GM12891 (cell line): ENCODE measurements around the gene EPS8L3.
"Not testable (repeated sequence)": the region's sequence is repeated elsewhere in the genome, so short reads cannot be mapped to it uniquely, and the experiment has no call there.

Source experiments
- DNase-seq: peaks from one replicate; pipeline ENCODE4 v3.0.0; 2011; ENCODE audit warnings: low spot score; ENCODE audit not compliant: insufficient read length
- FAIRE-seq: peaks from 2 replicates; lab custom pipeline; 2011; peaks lifted over from hg19 to GRCh38; lab: Jason Lieb, UNC
- PAX5 ChIP-seq: IDR thresholded peaks from 2 replicates; pipeline ENCODE4 v1.6.1; 2011; ENCODE audit warnings: low read length, moderate library complexity, mild to moderate bottlenecking; ENCODE audit not compliant: insufficient read depth, severe bottlenecking
- POLR2A ChIP-seq: IDR thresholded peaks from 2 replicates; pipeline ENCODE4 v1.6.1; 2011; ENCODE audit warnings: low read depth, low read length, control low read depth
- POLR2AphosphoS5 ChIP-seq: IDR thresholded peaks from 2 replicates; pipeline ENCODE4 v1.6.1; 2011; ENCODE audit warnings: low read depth, low read length, control low read depth
- POU2F2 ChIP-seq: IDR thresholded peaks from 2 replicates; pipeline ENCODE4 v1.6.1; 2011; ENCODE audit warnings: low read depth, mild to moderate bottlenecking, control low read depth, low read length, moderate library complexity
- SPI1 ChIP-seq: IDR thresholded peaks from 2 replicates; pipeline ENCODE4 v1.6.1; 2011; ENCODE audit warnings: low read depth, low read length, control low read depth
- TAF1 ChIP-seq: IDR thresholded peaks from 2 replicates; pipeline ENCODE4 v1.6.1; 2011; ENCODE audit warnings: low read depth, low read length, control low read depth

The EPS8L3 gene

DNA sequence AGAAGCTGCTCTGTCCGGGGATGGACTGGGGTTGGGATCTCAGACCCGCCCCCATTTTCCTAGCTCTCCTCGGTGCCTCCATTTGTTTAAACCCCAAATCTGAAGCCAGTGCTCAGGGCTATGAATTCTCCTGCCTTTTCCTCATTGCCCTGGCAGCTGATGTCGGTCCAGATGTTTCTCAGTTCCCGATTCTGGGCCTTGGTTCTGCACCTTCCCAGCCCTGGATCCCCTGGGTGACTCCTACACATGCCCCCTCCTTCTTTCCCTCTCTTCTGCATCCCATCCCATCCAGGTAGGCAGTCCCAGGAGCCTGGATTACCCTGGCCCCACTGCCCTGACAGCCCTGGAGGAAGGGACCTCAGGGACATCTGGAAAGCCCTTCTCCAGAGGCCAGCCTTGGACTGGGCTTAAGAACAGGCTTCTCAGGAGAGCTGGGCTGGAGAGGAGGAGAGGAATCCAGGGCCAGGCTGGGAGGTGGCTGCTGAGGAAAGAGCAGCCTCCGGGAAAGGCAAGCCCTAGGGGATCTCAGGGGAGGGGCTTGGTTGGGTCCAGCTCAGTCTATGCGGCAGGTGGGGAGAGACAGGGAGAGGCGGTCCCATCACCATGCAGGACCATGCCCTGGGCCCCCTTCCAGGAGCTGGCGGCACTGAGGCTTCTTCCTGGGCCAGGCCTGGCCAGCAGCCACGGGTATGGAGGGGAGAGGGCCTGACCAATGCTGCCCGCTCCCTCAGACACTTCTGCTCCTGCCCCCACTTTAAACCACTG is 6.8 kb upstream of the EPS8L3 start:
- no peak for FAIRE-seq
- DNase-seq = no peak
- TF ChIP-seq PAX5 (no peak), POLR2AphosphoS5 (no peak), TAF1 (no peak)

- DNase-seq (no peak), FAIRE-seq (no peak)
- TF ChIP-seq POLR2A (no peak), SPI1 (no peak), POLR2AphosphoS5 (no peak), TAF1 (no peak), PAX5 (no peak), POU2F2 (no peak)
These were observed 5.8 kb upstream of the EPS8L3 start for GRCh38 chr1:109769330-109770078.

DNA sequence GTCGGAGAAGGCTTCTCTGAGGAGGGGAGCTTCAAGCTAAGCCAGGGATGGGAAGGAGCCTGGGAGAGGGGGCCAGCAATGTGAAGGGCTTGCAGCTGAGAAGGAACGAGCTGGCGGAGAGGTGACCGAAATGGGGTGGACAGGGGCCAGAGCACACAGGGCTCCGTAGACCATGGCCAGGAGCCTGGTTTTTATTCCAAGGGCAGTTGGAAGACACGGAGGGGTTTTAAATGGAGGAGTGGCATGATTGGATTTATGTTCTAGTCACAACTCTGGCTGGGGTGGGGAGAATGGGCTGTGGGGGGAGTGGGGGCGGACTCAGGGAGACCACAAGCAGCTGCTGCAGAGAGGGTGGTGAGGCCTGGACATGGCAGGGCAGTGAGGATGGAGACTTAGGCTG is 5.1 kb upstream of the EPS8L3 start:
- DNase-seq = no peak
- TF ChIP-seq POU2F2 = no peak
- TF ChIP-seq POLR2A = no peak
- no peak for TF ChIP-seq PAX5
- TF ChIP-seq POLR2AphosphoS5 = no peak
- TF ChIP-seq TAF1 = no peak
- TF ChIP-seq SPI1 = no peak
- no peak for FAIRE-seq

- TF ChIP-seq POLR2A (no peak), PAX5 (no peak), POU2F2 (no peak), SPI1 (no peak), POLR2AphosphoS5 (no peak), TAF1 (no peak)
- FAIRE-seq (no peak), DNase-seq (no peak)
These were observed 4.6 kb upstream of the EPS8L3 start for GRCh38 chr1:109768335-109768650.

- DNase-seq = no peak
- FAIRE-seq = no peak
- TF ChIP-seq POU2F2 (no peak), PAX5 (no peak), POLR2AphosphoS5 (no peak), SPI1 (no peak), POLR2A (no peak)
These were observed 4.1 kb upstream of the EPS8L3 start for GRCh38 chr1:109767637-109768334.

DNA sequence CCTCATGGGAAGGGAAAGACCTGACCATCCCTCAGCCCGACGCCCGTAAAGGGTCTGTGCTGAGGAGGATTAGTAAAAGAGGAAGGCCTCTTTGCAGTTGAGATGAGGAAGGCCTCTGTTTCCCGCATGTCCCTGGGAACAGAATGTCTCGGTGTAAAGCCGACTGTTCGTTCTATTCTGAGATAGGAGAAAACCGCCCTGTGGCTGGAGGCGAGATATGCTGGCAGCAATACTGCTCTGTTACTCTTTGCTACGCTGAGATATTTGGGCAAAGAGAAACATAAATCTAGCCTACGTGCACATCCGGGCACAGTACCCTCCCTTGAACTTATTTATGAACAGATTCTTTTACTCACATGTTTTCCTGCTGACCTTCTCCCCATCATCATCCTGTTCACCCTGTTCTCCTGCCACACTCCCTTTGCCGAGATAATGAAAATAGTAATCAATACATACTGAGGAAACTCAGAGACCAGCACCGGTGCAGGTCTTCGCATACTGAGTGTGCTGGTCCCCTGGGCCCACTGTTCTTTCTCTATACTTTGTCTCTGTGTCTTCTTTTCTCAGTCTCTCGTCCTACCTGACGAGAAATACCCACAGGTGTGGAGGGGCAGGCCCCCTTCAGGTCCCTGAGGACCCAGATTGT is 3.4 kb upstream of the EPS8L3 start:
- FAIRE-seq, DNase-seq: not testable (repeated sequence)

GRCh38 chr1:109765896-109766615 is 2.3 kb upstream of the EPS8L3 start:
- DNase-seq = no peak
- FAIRE-seq = no peak
- TF ChIP-seq TAF1 = no peak
- TF ChIP-seq PAX5 = no peak
- TF ChIP-seq POU2F2 = no peak
- TF ChIP-seq SPI1 = no peak
- no peak for TF ChIP-seq POLR2AphosphoS5
- TF ChIP-seq POLR2A = no peak

DNA sequence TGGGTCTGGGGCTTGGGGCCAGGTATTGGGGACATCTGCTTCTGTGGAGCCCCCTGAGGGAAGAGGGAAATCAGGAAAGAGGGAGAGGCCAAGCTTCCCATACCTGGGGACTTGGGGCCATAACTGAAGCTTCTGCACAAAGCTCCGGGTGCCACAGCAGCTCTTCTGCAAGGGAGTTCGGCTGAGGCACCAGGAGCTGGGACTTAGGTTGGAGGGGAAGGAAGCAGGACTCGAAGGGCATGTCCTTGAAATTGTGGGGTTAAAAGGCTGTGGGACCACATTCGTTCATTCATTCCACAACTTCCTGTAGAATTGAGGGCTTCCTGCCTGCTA is 1.7 kb upstream of the EPS8L3 start:
- FAIRE-seq (no peak), DNase-seq (no peak)
- TF ChIP-seq POLR2A (no peak), SPI1 (no peak), POU2F2 (no peak), POLR2AphosphoS5 (no peak), TAF1 (no peak), PAX5 (no peak)

- DNase-seq = no peak
- FAIRE-seq = no peak
- TF ChIP-seq PAX5 (no peak), POU2F2 (no peak), POLR2A (no peak), SPI1 (no peak)
These were observed 1.1 kb upstream of the EPS8L3 start for GRCh38 chr1:109764561-109765482.
